Liver (tissue), 9 donors: ENCODE measurements around the gene THEM5. TPM values are rescaled to one million over a fixed set of nuclear protein-coding genes. Genes with fewer than 3 reads are reported as not detected.

Experiments
- DNase-seq: peaks from one replicate; pipeline ENCODE4 v3.0.0-alpha.2; 2017; ENCODE audit warnings: low spot score
- H3K27ac ChIP-seq, 2 donors: one replicate each; pipeline ENCODE4 v1.7.0; 2013; ENCODE audit warnings: inconsistent platforms in 2 of 2, low read length in 2 of 2, control low read depth in 1 of 2, low read depth in 1 of 2, mild to moderate bottlenecking in 1 of 2
- H3K27me3 ChIP-seq, 4 donors: one replicate each; pipeline versions ENCODE4 v1.6.1 to v1.7.0; 2013; ENCODE audit warnings: low read length in 3 of 4, inconsistent platforms in 1 of 4, mild to moderate bottlenecking in 1 of 4, moderate library complexity in 1 of 4; ENCODE audit not compliant: control insufficient read depth in 4 of 4, insufficient read depth in 4 of 4
- H3K36me3 ChIP-seq, 4 donors: one replicate each; pipeline versions ENCODE4 v1.6.1 to v1.7.0; 2013; ENCODE audit warnings: low read length in 3 of 4, mild to moderate bottlenecking in 3 of 4, low read depth in 1 of 4, moderate library complexity in 1 of 4; ENCODE audit not compliant: control insufficient read depth in 4 of 4, insufficient read depth in 3 of 4
- H3K4me1 ChIP-seq, 4 donors: one replicate each; pipeline versions ENCODE4 v1.6.1 to v1.7.0; 2013; ENCODE audit warnings: low read length in 3 of 4, mild to moderate bottlenecking in 3 of 4, moderate library complexity in 1 of 4; ENCODE audit not compliant: control insufficient read depth in 4 of 4, insufficient read depth in 4 of 4
- H3K4me3 ChIP-seq, 3 donors: one replicate each; pipeline versions ENCODE4 v1.6.1 to v1.7.0; 2013; ENCODE audit warnings: low read length in 3 of 3, control low read depth in 1 of 3, low read depth in 1 of 3, mild to moderate bottlenecking in 1 of 3
- H3K9ac ChIP-seq, 2 donors: one replicate each; pipeline ENCODE4 v1.7.0; 2013; ENCODE audit warnings: low read length in 2 of 2, mild to moderate bottlenecking in 2 of 2, moderate library complexity in 2 of 2, control low read depth in 1 of 2, low read depth in 1 of 2
- H3K9me3 ChIP-seq, 4 donors: one replicate each; pipeline versions ENCODE4 v1.6.1 to v1.7.0; 2013; ENCODE audit warnings: low read length in 3 of 4; ENCODE audit not compliant: control insufficient read depth in 4 of 4
- ATF3 ChIP-seq: IDR thresholded peaks from 2 replicates; pipeline ENCODE4 v1.6.1; 2016; ENCODE audit warnings: antibody characterized with exemption
- CTCF ChIP-seq: fragments of 150-350 bp; IDR thresholded peaks from 2 replicates; pipeline ENCODE4 v1.5.1; 2017; ENCODE audit warnings: improper control_type of control experiment, low read depth, low read length; ENCODE audit not compliant: missing input control
- EGR1 ChIP-seq, 2 donors: IDR thresholded peaks; 2 replicates each; pipeline ENCODE4 v1.6.1; 2016 to 2018; ENCODE audit warnings: antibody characterized with exemption in 2 of 2, low read depth in 2 of 2
- FOXA1 ChIP-seq: IDR thresholded peaks from 2 replicates; pipeline ENCODE4 v1.6.1; 2016; ENCODE audit warnings: antibody characterized with exemption
- FOXA2 ChIP-seq: IDR thresholded peaks from 2 replicates; pipeline ENCODE4 v1.6.1; 2016; ENCODE audit warnings: antibody characterized with exemption
- GABPA ChIP-seq, 2 donors: IDR thresholded peaks in 1 of 2; conservative IDR thresholded peaks in 1 of 2; 2 replicates each; pipeline ENCODE4 v1.6.1; 2016; ENCODE audit warnings: antibody characterized with exemption in 2 of 2, mild to moderate bottlenecking in 1 of 2, moderate library complexity in 1 of 2
- HNF4A ChIP-seq, 2 donors: conservative IDR thresholded peaks; 2 replicates each; pipeline ENCODE4 v1.6.1; 2016; ENCODE audit warnings: antibody characterized with exemption in 2 of 2, mild to moderate bottlenecking in 2 of 2
- HNF4G ChIP-seq: IDR thresholded peaks from 2 replicates; pipeline ENCODE4 v1.6.1; 2016; ENCODE audit warnings: antibody characterized with exemption
- JUND ChIP-seq, 2 donors: IDR thresholded peaks; 2 replicates each; pipeline ENCODE4 v1.6.1; 2016; ENCODE audit warnings: antibody characterized with exemption in 2 of 2
- MAX ChIP-seq: IDR thresholded peaks from 2 replicates; pipeline ENCODE4 v1.6.1; 2016; ENCODE audit warnings: antibody characterized with exemption
- NR2F2 ChIP-seq: IDR thresholded peaks from 2 replicates; pipeline ENCODE4 v1.6.1; 2016; ENCODE audit warnings: antibody characterized with exemption
- RAD21 ChIP-seq, 2 donors: IDR thresholded peaks; 2 replicates each; pipeline ENCODE4 v1.6.1; 2016; ENCODE audit warnings: antibody characterized with exemption in 2 of 2, mild to moderate bottlenecking in 2 of 2
- REST ChIP-seq: IDR thresholded peaks from 2 replicates; pipeline ENCODE4 v1.6.1; 2016; ENCODE audit warnings: antibody characterized with exemption, mild to moderate bottlenecking
- RXRA ChIP-seq, 2 donors: IDR thresholded peaks; 2 replicates each; pipeline ENCODE4 v1.6.1; 2017 to 2018; ENCODE audit warnings: antibody characterized with exemption in 2 of 2, mild to moderate bottlenecking in 1 of 2
- SP1 ChIP-seq: IDR thresholded peaks from 2 replicates; pipeline ENCODE4 v1.6.1; 2018; ENCODE audit warnings: antibody characterized with exemption, mild to moderate bottlenecking
- TAF1 ChIP-seq: conservative IDR thresholded peaks from 2 replicates; pipeline ENCODE4 v1.6.1; 2016; ENCODE audit warnings: antibody characterized with exemption, mild to moderate bottlenecking
- YY1 ChIP-seq: IDR thresholded peaks from 2 replicates; pipeline ENCODE4 v1.6.1; 2016; ENCODE audit warnings: antibody characterized with exemption, mild to moderate bottlenecking
- ZBTB33 ChIP-seq: IDR thresholded peaks from 2 replicates; pipeline ENCODE4 v1.6.1; 2016; ENCODE audit warnings: antibody characterized with exemption
- WGBS: extraction: QIAGEN DNeasy Blood & Tissue Kit; methylation state at CpG from one replicate; pipeline ENCODE4 v1.1.7; 2013; 5-methylcytosine and 5-hydroxymethylcytosine counted together
- polyA plus RNA-seq, 2 donors: library from polyadenylated mRNA; stranded (reverse) in 1 of 2; unstranded in 1 of 2; fragments of 200-250 nt in 1 of 2; fragments of >200 nt in 1 of 2; fragmentation: Nextera tagmentation in 1 of 2; extraction: Ambion mirVana in 1 of 2; gene quantifications; one replicate each; pipeline versions ENCODE4 v1.2.1 to v1.2.3, GENCODE V29; 2013 to 2015
- total RNA-seq, 2 donors: library from RNA; depleted of rRNA; stranded (reverse); fragments of >200 nt; gene quantifications; one replicate each; pipeline ENCODE4 v1.2.3, GENCODE V29; 2014
- donor health status: healthy.
- donor health status: healthy.
- donor health status: healthy.
- donor health status: healthy.
- donor health status: healthy.

The THEM5 gene
- total and polyA plus RNA-seq, 4 donors: 0.09 TPM; not detected in 3

- no peak for TF ChIP-seq REST
- no peak for TF ChIP-seq MAX
- no peak for TF ChIP-seq YY1
- no peak for TF ChIP-seq RXRA (IDR thresholded peaks at IDR 0.05)
- TF ChIP-seq FOXA2: no peak
These were observed 54.1 kb downstream of the THEM5 start (continued) for GRCh38 chr1:151799179-151800022.

- no peak overlapping the region for H3K9ac ChIP-seq
- WGBS: 91% methylated on average over 5 of the region's 5 CpGs
- no peaks in the 10 kb centered on the region for H3K9me3 ChIP-seq
- no peaks in the 10 kb centered on the region for H3K36me3 ChIP-seq
- TF ChIP-seq TAF1 (no peak), ZBTB33 (no peak), EGR1 (IDR thresholded peaks at IDR 0.05; ENCODE audit: low read depth in 2 of 2) (no peak), ATF3 (no peak), RAD21 (IDR thresholded peaks at IDR 0.05) (no peak), FOXA1 (no peak), REST (no peak), MAX (no peak), JUND (IDR thresholded peaks at IDR 0.05) (no peak), NR2F2 (no peak), SP1 (no peak), GABPA (IDR thresholded peaks at IDR 0.05 in 1 of 2, conservative IDR thresholded peaks at IDR 0.05 in 1 of 2) (no peak), CTCF (no peak), FOXA2 (no peak), HNF4A (conservative IDR thresholded peaks at IDR 0.05) (no peak), YY1 (no peak), RXRA (IDR thresholded peaks at IDR 0.05) (no peak), HNF4G (no peak)
- H3K4me1 ChIP-seq: no peaks in the 10 kb centered on the region
- DNase-seq: no peak
- H3K4me3 ChIP-seq: no peak overlapping the region
- no peak overlapping the region for H3K27ac ChIP-seq
- H3K27me3 ChIP-seq: no peaks in the 10 kb centered on the region
These were observed 54.9 kb downstream of the THEM5 start for GRCh38 chr1:151798571-151798970.
